GM19397 (cell line): ENCODE measurements around the gene CCDC158.
"Not testable (repeated sequence)": the region's sequence is repeated elsewhere in the genome, so short reads cannot be mapped to it uniquely, and the experiment has no call there.

Experiments
- ATAC-seq: cut with Tn5 transposase; IDR thresholded peaks from one replicate; pipeline ENCODE4 v1.9.1; 2021; ENCODE audit warnings: mild to moderate bottlenecking, moderate library complexity; ENCODE audit not compliant: unreplicated experiment

CCDC158 gene

DNA sequence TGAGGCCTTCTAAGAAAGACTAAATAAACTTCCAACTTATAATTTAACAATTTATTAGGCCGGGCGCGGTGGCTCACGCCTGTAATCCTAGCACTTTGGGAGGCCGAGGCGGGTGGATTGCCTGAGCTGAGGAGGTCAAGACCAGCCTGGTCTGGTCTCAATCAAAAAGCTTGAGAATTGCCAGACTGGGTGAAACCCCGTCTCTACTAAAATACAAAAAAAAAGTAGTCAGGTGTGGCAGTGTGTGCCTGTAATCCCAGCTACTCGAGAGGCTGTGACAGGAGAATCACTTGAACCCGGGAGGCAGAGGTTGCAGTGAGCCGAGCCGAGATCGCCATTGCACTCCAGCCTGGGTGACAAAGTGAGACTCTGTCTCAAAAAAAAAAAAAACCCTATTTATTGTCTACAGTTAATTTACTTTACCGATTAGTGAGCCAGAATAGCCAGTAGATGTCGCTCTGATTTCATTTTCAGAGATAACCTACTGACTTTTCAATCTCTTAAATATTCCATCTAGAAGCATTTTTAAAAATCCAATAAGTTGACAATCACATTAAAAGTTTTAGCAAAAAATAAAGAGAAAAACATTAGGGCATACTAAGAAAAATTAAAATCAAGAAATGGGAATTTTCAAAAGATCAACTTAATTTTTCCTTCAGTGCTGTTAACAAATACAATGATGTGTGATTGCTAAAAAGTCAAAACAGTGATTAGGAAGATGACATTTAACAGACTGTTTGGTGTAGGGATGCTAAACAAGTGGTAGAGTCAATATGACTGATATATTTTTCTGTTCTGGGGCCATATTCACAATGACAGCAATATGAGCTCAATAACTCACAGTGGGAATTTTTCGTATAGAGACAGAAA lies 9.8 kb upstream of the CCDC158 start:
- no peak for ATAC-seq

DNA sequence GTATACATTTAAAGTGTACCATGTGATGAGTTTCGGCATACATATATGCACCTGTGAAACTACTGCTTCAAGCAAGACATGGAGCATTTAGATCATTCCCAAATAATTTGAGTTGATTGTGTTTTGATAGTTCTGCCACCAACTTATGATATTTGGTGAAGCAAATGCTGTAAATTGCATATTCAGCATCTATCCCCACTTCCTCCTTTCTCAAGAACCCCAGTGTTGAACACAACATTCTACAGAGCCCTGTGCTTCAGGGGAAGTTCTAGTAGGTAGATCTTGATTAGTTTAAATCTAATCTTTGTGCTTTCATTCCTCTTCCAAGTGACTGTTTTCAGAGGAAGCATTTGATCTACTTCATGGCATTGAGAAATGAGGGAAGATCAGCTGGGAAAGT lies 8.7 kb upstream of the CCDC158 start:
- ATAC-seq = no peak

DNA sequence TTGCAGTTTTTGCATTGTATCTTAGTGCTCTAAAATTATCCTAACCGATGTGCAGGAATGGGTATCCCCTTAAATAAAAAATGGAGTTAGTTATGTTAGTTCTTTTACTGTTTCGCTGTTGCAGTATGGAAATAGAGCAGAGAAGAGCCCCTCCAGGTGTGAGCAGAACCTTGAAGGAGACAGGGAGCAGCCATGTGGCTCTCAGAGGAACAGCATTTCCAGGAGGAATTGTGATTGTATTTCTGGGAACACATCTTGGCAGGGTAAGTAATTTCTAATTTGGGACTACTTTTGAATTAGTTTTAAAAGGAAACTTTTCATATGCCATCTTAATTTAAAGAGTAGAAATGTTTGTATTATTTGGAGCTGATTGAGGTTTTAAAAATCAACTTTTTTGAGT lies 5.3 kb upstream of the CCDC158 start:
- no peak for ATAC-seq

DNA sequence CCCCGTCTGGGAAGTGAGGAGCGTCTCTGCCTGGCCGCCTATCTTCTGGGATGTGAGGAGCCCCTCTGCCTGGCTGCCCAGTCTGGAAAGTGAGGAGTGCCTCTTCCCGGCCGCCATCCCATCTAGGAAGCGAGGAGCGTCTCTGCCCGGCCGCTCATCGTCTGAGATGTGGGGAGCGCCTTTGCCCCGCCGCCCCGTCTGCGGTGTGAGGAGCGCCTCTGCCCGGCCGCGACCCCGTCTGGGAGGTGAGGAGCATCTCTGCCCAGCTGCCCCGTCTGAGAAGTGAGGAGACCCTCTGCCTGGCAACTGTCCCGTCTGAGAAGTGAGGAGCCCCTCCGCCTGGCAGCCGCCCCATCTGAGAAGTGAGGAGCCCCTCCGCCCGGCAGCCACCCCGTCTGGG lies 2.2 kb upstream of the CCDC158 start:
- not testable (repeated sequence) for ATAC-seq

DNA sequence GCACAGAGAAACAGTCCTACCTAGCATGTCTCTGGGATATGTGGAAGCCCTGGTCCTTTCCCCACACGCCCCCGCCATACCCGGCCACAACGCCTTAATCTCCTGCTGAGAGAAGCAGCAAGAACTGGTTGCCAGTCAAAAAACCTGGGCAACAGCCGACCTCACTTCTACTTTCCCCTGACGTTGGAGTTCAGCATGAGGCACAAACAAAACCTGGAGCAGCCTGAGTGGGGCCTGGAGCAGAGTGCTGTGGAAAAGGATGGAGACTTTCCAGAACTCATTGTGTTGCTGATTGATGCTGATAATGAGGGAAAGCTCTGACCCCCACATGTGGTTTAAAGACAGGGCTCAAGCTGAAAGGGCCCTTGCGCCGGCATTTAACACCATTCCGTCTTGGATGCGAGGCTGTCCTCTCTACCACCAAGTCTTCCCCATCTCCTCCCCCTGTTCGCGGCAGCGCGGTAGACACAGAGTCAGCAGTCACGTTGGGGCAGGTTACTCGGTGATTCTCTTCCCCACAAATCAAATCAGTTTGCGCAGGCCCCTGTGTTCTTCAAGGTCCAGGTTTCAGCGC lies 666 bp downstream of the CCDC158 start:
- ATAC-seq = no peak

DNA sequence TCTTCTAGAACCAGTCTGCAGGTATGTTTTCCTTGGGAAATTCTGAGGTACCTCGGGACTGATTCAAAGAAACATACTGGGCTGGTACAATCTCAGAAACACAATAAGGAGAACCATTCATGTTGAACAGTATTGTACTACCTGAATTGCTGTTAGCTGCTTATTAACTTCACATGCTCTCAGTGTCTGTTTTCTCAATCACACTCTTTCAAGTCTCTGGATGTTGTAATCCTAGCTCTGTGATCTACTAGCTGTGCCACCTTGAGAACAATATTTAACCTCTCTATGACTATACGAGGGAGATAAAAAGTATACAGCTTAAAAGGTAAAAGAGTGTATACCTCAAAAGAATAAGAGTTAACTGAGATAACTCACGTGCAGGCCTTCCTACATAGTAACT lies 10.3 kb downstream of the CCDC158 start:
- ATAC-seq = no peak

DNA sequence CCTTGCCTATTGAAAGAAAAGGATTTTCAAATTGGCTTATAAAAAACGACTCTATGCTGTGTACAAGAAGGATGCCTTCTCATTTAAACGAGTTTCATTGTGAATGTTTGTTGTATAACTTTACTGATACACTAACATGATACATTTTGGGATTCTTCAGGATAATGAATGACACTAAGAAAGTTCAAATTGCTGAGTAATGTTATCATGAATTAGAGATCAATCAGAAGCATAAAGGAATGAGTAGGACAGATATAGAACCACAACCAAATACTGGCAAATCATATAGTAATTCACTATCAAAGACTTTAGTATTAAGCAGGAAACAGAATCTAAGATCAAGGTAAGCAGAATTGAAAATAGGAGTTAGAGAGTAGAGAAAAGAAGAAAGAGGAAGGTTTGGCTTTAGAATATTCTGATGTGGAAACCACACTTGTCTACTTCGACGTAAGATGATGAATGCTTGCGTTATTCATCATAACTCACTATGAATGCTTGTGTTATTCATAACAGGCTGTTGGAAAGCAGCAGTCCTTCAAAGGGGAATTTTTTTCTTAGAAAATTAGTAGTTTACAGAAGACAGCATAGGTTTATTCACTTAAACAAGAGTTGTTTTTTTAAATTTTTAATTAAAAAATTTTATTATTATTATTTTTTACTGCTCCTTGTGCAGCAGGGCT lies 13.4 kb downstream of the CCDC158 start:
- ATAC-seq = no peak

DNA sequence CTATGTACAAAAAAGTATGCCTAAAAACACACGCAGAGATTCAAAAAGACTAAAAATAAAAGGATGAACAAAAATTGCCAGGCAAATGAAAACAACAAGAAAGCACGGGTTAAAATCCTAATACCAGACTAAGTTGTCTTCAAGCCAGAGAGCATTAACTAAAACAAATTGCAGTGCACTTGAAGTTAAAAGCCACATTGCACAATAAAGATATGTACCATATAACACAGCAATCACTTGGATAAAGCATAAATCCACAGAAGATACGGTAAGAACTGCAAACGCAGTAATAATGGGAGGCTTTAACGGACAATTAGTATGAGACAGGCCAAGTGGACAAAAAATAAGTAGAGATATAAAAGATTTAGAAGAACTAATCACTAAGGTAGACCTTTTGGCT lies 14.9 kb downstream of the CCDC158 start:
- no peak for ATAC-seq

DNA sequence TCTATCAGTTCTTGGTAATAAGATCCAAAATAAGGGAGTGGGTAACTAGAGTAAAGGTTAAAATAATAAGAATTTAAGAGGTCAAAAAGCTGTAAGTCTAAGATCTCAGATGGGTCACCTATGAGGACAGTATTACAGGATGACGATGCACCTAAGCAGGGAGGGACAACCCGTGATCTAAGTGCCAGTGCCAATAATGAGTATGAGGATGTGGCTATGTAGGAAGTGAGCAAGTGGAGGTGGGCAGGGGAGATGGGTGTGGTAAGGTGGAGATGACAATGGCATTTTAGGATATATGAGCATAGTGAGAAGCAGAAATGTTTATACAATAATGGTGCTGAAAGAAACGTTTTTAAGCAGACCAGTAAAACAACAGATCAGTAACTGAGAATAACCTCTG lies 19.3 kb downstream of the CCDC158 start:
- ATAC-seq = no peak

DNA sequence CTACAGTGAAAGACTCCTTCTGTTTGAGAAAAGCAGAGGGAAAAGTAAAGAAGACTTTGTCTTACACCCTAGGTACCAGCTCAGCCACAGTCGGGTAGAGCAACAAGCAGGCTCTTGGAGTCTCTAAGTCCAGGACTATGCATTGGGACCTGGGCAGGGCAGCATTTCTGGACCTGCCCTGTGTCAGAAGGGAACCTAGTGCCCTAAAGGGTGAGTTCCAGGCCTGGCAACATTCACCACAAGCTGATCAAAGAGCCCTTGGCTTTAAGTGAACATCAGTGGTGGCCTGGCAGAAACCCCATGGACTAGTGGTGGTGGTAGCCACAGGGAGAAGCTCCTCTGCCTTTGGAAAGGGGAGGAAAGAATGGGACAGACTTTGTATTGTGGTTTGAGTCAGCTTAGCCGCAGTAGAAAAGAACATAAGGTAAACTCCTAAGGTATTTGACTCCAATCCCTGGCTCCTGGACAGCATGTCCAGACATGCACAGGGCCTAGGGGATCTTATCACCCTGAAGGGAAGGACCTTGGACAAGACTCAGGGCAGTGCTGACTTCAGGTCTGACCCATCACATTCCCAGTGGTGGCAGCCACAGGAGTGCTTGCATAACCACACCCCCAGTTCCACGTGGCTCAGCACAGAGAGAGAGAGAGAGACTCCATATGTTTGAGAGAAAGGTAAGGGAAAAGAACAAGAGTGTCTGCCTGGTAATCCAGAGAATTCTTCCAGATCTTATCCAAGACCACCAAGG lies 32.6 kb downstream of the CCDC158 start:
- ATAC-seq = no peak

DNA sequence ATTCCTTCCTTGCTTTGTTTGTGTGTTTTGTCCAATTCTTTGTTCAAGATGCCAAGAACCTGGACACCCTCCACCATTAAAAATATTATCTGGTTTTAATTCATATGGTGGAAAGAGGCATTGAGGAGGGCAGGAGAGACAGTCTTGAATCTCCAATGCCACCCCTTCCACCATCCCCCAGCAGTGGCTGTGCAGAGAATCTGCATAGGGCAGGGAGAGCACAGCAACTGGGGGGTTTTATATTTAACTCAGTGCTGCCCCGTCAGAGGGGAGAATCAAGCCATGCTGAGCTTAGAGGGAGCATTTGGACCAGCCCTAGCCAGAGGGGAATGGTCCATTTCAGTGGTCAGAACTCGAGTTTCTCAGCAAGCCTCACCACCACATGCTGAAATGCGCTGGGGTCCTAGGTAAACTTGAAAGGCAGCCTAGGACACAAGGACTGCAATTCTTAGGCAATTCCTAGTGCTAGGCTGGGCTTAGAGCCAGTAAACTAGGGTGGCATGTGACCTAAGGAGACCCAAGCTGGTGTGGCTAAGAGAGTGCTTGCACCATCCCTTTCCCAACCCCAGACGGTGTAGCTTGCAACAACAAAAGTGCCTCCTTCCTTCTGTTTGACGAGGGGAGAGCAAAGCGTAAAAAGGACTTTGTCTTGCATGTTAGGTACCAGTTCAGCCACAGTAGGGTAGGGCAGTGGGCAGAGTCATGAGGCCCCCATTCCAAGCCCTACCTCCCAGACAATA lies 34.2 kb downstream of the CCDC158 start:
- no peak for ATAC-seq

DNA sequence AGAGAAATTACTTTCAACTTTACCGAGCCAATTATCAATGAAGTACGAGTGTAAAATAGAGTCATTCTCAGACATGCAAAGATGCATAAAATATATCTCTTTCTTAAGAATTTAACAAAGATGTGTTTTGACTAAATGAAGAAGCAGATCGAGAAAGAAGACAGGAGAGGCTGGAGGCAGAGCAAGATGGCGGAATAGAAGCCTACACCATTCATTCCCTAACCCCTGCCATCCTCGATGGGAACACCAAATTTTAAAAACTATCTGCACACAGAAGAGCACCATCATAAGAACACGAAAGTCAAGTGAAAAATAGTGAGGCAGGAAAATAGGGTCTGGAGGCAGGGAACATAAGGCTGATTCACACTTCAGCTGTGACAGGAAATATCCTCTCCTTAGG lies 35.0 kb downstream of the CCDC158 start:
- ATAC-seq = no peak

DNA sequence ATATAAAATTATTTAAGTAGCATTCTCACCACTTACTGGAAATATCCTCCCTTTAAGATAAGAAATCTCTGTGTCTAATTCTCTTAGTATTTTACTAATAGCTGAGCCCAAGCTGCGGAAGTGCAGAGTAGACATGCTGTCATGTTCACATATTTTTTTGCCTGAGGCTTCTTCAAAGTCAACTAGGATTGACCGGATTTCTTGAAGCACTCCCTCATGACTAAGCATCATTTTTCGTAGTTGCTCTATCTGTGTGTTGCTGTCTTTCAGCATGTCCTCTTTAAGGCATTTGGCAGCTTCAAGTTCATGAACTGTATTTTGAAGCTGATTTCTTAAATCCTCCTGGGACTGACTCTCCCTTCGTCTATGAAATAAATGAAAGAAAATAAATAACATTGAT lies 36.9 kb downstream of the CCDC158 start:
- no peak for ATAC-seq

DNA sequence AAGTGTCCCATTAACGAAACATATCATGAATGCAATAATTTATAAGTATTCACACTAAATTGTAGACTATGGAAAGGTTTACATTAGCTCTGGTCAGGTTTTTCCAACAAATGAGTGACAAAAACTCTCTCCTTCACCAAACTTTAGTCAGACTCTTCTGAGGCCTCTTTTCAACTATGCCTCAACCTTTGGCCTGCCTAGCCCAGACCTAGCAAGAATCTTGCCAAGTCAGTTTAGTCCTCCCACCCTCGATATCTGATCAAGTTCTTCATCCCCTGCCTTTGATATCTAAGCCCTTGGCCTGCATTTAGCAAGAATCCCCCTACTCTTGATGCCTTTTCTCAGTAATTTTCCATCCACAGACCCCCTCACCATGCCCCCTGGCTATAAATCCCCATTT lies 37.9 kb downstream of the CCDC158 start:
- no peak for ATAC-seq

DNA sequence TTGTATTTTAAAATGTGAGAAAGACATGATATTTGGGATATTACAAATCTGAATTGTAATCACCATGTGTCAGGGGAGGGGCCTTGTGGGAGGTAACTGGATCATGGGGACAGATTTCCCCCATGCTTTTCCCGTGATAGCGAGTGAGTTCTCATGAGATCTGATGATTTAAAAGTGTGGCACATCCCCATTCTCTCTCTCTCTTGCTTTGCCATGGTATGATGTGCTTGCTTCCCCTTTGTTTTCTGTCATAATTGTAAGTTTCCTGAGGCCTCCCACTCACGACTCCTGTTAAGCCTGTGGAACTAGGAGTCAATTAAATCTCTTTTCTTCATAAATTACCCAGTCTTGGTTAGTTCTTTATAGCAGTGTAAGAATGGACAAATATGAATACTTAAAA lies 39.0 kb downstream of the CCDC158 start:
- no peak for ATAC-seq

DNA sequence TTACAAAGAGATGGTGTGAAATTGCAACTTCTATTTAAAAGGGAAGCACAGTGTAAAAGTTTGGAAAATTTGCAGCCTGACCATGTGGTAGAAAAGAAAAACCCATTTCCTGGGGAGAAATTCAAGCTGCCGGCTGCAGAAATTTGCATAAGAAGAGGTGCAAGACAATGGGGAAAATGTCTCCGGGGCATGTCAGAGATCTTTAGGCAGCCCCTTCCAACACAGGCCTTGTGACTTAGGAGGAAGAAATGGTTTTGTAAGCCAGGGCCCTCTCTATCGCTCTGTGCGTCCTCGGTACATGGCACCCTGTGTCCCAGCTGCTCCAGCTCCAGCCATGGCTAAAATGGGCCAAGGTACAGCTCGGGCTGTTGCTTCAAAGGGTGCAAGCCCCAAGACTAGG lies 40.4 kb downstream of the CCDC158 start:
- no peak for ATAC-seq

DNA sequence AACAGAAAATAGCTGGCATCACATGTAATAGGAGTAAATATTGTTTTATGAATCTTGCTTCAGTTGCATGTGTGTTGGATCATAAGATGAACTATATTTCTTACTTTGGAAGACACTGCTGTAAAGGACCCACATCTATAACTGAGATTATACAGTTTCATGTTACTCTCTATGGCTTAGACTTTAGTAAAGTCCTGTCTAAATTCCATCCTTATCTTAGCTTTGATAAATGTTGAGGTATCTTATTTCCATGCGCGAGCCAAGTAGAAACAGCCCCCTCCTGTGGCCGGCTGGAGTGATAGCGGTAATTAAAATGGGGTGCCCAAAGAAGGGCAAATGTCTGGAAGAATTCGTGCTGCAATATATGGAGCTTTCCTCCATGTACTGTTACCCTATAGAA lies 43.0 kb downstream of the CCDC158 start:
- no peak for ATAC-seq

DNA sequence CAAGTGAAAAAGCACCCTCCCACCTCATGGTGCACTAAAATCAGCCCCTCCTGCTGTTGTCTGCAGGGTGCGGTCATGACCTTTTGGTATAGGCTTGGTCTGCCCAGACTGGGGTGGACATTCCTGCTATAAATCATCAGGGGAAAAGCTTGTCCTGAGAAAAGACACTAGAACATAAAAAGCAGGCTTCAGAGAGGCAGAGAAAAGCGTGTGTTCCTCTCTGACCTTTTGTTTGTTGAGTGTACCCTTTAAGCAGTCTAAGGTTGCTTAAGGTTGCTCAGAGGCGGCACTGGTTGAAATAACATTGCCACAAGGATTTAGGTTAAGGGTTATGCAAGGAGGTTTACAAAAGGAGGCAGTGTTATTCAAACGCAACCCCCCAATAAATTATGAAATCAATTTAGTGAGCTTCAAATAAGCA lies 43.5 kb downstream of the CCDC158 start:
- ATAC-seq = no peak

DNA sequence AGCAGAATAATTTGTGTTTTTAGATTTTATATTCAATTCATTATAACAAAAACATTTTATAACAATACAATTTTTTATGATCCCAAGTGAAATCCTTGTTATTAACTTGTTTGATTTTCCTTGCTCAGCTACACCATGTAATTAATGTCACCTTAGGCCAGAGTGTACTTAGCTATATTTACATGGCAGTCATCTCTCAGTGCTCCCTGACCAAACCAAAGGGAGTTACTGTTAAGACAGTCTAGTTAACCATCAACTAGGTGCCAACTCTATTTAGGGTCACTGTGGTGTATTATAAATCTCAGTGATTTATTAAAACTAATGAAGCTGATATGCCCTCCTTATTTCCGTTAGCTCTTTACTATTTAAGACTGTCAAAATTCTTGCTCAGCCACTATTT lies 44.4 kb downstream of the CCDC158 start:
- no peak for ATAC-seq

DNA sequence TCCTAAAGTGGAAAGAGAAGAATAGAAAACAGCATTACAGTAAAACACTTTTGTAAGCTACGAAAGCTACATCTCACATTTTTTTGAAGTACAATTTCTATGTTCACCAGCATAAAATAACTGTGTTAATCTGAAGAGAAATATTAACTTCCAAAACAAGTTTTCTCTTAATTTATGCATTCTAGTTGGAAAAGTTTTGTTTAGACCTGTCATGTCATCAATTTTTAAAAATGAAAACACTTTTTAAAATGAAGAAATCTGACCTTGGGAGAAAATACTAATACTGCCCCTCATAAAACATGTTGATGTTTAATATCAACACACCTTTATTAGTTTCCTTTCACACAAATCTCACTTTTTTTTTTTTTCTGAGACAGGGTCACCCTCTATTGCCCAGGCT lies 45.2 kb downstream of the CCDC158 start:
- ATAC-seq = no peak

DNA sequence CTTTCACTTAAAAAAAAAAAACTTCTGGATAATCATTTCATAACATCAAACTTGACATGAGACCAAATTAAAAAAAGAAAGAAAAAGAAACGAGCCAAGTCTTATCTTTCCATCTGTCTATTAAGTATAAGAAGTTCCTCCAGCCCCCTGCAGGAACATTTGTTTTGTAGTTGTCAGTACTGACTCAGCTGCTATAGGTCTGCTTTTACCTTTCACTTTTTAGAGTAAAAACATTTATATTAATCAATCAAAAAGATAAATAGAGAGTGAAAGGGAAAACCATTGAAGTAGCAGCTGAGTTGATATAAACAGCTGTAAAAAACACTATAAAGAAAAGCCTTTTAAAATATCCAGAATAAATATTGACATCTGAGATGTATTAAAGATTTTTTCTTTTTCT lies 46.1 kb downstream of the CCDC158 start:
- no peak for ATAC-seq
